ENCODE data around the gene FNDC7. TPM values are rescaled to one million over a fixed set of nuclear protein-coding genes. Genes with fewer than 3 reads are reported as not detected.

FNDC7 gene
- total RNA-seq, 1 donor from 2014 or later: not detected

DNA sequence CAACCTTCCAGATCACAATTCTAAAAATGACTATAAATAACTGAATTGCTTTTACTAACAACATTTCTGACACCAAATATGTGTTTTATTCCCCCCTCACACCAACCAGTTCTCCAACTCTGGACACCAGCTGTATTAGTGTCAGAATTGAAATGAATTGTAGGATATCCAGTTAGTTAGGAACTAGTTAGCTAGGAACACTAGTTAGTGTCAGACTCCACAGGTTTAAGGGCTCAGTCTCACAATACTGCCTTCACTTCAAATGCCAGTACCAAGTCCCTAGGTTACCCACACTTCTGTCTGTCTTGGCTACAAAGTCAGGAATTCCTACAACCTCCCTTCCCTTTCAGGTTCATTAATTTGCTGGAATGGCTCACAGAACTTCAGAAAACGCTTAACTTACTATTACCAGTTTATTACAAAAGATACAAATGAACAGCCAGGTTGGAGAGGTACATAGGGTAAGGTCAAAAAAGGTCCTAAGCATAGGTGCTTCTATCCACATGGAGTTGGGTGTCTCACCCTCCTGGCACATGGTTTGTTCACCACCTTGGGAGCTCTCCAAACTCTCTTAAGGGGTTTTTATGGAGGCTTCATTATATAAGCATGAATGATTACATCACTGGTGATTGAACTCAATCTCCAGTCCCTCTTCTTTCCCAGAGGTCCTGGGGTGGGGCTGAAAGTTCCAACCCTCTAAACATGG is 37.9 kb downstream of the FNDC7 start:
- Mint-ChIP-seq H3K36me3 (ENCODE audit: unreplicated experiment) (peaks cover 27% of the 10 kb centered on the region), H3K9me3 (ENCODE audit: unreplicated experiment) (no peaks in the 10 kb centered on the region), H3K27me3 (ENCODE audit: unreplicated experiment) (no peaks in the 10 kb centered on the region), H3K27ac (ENCODE audit: unreplicated experiment) (no peak overlapping the region), H3K4me3 (ENCODE audit: unreplicated experiment) (no peak overlapping the region), H3K4me1 (ENCODE audit: unreplicated experiment) (peaks cover 20% of the 10 kb centered on the region)
- no peak for TF ChIP-seq CTCF (IDR thresholded peaks at IDR 0.05)
- no peak for DNase-seq (ENCODE audit: extremely low spot score, unreplicated experiment)

DNA sequence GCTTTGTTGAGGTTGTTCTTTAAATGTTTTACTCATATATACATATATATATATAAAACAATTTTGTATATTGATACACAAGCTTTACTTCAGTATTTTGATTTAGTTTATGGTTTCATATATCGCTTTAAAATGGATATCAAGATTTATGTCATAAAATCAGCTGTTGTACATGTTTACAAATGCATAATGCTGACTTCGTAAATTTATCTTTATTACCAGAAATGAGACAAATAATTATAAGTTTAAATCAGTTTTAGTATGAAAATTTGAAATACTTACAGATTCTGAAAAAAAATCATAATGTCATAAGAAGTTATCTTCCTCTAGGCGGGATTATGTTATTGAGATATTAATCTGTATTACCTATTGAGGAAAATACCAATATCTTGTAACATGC is 40.7 kb downstream of the FNDC7 start:
- no peak for DNase-seq (ENCODE audit: extremely low spot score, unreplicated experiment)
- no peak overlapping the region for H3K4me3 Mint-ChIP-seq (ENCODE audit: unreplicated experiment)
- no peaks in the 10 kb centered on the region for H3K27me3 Mint-ChIP-seq (ENCODE audit: unreplicated experiment)
- H3K9me3 Mint-ChIP-seq (ENCODE audit: unreplicated experiment): no peaks in the 10 kb centered on the region
- no peak overlapping the region for H3K27ac Mint-ChIP-seq (ENCODE audit: unreplicated experiment)
- H3K36me3 Mint-ChIP-seq (ENCODE audit: unreplicated experiment): peaks cover 34% of the 10 kb centered on the region
- H3K4me1 Mint-ChIP-seq (ENCODE audit: unreplicated experiment): peaks cover 11% of the 10 kb centered on the region
- no peak for TF ChIP-seq CTCF (IDR thresholded peaks at IDR 0.05)

DNA sequence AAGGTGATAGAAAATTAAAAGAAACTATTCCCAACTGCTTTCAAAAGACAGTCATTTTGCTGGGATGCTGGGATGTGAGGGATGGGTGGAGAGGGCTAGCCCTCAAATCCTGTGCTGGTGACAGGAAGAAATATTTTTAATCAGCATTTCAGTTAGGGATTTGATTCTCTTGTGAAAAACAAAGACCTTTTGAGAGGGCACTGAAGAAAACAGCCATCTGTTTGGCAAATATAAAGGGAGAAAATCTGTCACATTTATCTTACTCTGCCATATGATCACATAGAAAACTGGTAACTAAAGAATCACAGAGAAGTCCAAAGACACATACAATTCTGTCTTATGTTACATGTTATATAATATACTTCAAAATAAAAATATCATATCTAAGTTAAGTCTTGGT is 46.1 kb downstream of the FNDC7 start:
- no peak for DNase-seq (ENCODE audit: extremely low spot score, unreplicated experiment)
- no peak overlapping the region for H3K27ac Mint-ChIP-seq (ENCODE audit: unreplicated experiment)
- no peaks in the 10 kb centered on the region for H3K9me3 Mint-ChIP-seq (ENCODE audit: unreplicated experiment)
- no peaks in the 10 kb centered on the region for H3K27me3 Mint-ChIP-seq (ENCODE audit: unreplicated experiment)
- H3K36me3 Mint-ChIP-seq (ENCODE audit: unreplicated experiment): peaks cover 39% of the 10 kb centered on the region
- H3K4me3 Mint-ChIP-seq (ENCODE audit: unreplicated experiment): no peak overlapping the region
- TF ChIP-seq CTCF (IDR thresholded peaks at IDR 0.05): no peak
- H3K4me1 Mint-ChIP-seq (ENCODE audit: unreplicated experiment): no peaks in the 10 kb centered on the region

- Mint-ChIP-seq H3K27me3 (ENCODE audit: unreplicated experiment) (no peaks in the 10 kb centered on the region), H3K9me3 (ENCODE audit: unreplicated experiment) (no peaks in the 10 kb centered on the region), H3K4me1 (ENCODE audit: unreplicated experiment) (no peaks in the 10 kb centered on the region), H3K36me3 (ENCODE audit: unreplicated experiment) (peaks cover 44% of the 10 kb centered on the region), H3K4me3 (ENCODE audit: unreplicated experiment) (no peak overlapping the region), H3K27ac (ENCODE audit: unreplicated experiment) (no peak overlapping the region)
- no peak for DNase-seq (ENCODE audit: extremely low spot score, unreplicated experiment)
- TF ChIP-seq CTCF (IDR thresholded peaks at IDR 0.05): no peak
Measured at GRCh38 chr1:108767115-108767514, 54.4 kb downstream of the FNDC7 start.

DNA sequence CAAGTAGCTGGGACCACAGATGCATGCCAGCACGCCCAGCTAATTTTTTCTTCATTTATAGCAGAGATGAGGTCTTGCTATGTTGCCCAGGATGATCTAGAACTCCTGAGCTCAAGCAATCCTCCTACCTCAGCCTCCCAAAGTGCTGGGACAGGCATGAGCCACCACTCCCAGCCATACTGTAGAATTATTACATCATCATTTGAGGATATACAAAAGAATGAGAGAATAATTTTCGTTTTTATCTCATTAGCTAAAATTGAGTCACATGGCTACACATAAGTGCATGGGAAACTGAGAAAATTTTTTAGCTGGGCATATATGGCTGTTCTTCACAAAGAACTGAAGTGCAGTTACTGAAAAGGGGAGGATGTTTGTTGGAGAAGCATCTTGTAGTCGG is 55.0 kb downstream of the FNDC7 start:
- Mint-ChIP-seq H3K27ac (ENCODE audit: unreplicated experiment) (no peak overlapping the region), H3K9me3 (ENCODE audit: unreplicated experiment) (no peaks in the 10 kb centered on the region), H3K4me1 (ENCODE audit: unreplicated experiment) (no peaks in the 10 kb centered on the region), H3K27me3 (ENCODE audit: unreplicated experiment) (no peaks in the 10 kb centered on the region), H3K4me3 (ENCODE audit: unreplicated experiment) (no peak overlapping the region), H3K36me3 (ENCODE audit: unreplicated experiment) (peaks cover 40% of the 10 kb centered on the region)
- no peak for TF ChIP-seq CTCF (IDR thresholded peaks at IDR 0.05)
- DNase-seq (ENCODE audit: extremely low spot score, unreplicated experiment): no peak

All from osteocyte (in vitro differentiated cells).